Right atrium auricular region (tissue), 2 donors: ENCODE results near the gene SNAP91. TPM values are rescaled to one million over a fixed set of nuclear protein-coding genes. Genes with fewer than 3 reads are reported as not detected.
A peak's percentile ranks its signal among the peaks of the same experiment; 100 is the strongest.

ENCODE experiments used
- DNase-seq: peaks from one replicate; pipeline ENCODE4 v3.0.0-alpha.2; 2019; ENCODE audit warnings: low spot score
- H3K27ac ChIP-seq, 2 donors: fragments of 200-600 bp; sonication (generic); 1 replicate in 1 of 2; 2 replicates in 1 of 2; pipeline ENCODE4 v1.5.1; 2016 to 2019
- H3K27me3 ChIP-seq, 2 donors: fragments of 200-600 bp; sonication (generic); one replicate each; pipeline versions ENCODE4 v1.5.1 to v1.6.0; 2017 to 2019
- H3K36me3 ChIP-seq: fragments of 200-600 bp; sonication (generic); one replicate; pipeline ENCODE4 v1.5.1; 2016
- H3K4me1 ChIP-seq, 2 donors: fragments of 200-600 bp; sonication (generic); one replicate each; pipeline versions ENCODE4 v1.5.1 to v1.6.0; 2017 to 2019
- H3K4me3 ChIP-seq, 2 donors: fragments of 200-600 bp; sonication (generic); 1 replicate in 1 of 2; 2 replicates in 1 of 2; pipeline ENCODE4 v1.5.1; 2017 to 2019; ENCODE audit warnings: mild to moderate bottlenecking in 1 of 2, moderate library complexity in 1 of 2
- H3K9me3 ChIP-seq, 2 donors: fragments of 200-600 bp; sonication (generic); one replicate each; pipeline ENCODE4 v1.5.1; 2019
- total RNA-seq, 2 donors: library from RNA; depleted of rRNA; stranded (reverse); fragments of >200 nt; gene quantifications; one replicate each; pipeline ENCODE4 v1.1.0, GENCODE V29; 2016
- TF ChIP-seq, protein P1 (sequence below), 2 donors: fragments of 200-600 bp; sonication (generic); IDR thresholded peaks; one replicate each; pipeline ENCODE4 v1.5.1; 2019; ENCODE audit warnings: antibody characterized with exemption in 2 of 2

Gene SNAP91
- total RNA-seq, 2 donors from 2014 or later: 0.20 to 0.26 TPM

DNA sequence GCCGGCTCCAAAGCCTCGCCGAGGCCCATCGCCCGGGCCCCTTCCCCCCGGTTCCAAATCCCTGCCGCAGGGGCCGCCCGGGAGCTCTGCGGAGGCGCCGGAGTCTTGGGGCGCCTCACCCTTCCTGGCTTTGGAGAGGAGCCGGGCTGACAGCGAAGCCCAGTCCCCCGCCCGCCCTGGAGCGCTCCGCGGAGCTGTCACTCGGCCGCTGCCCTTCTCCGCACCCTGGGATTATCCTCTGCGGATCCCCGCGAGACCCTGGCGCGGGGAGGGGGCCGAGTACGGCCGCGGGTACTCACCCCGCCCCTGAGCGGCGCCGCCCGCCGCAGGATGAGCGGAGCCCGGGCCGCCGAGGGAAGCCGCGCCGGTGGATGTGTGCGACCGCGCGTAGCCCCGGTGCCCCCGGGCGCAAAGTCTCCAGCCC is 343 bp downstream of the SNAP91 start:
- H3K4me1 ChIP-seq: peaks cover 0 to 16% of the 10 kb centered on the region in 2 donors
- no peak for DNase-seq
- peaks cover 0 to 11% of the 10 kb centered on the region in 2 donors for H3K27me3 ChIP-seq
- peaks cover 0 to 7% of the 10 kb centered on the region in 2 donors for H3K9me3 ChIP-seq
- H3K27ac ChIP-seq: no peak overlapping the region
- TF ChIP-seq, protein P1, sequence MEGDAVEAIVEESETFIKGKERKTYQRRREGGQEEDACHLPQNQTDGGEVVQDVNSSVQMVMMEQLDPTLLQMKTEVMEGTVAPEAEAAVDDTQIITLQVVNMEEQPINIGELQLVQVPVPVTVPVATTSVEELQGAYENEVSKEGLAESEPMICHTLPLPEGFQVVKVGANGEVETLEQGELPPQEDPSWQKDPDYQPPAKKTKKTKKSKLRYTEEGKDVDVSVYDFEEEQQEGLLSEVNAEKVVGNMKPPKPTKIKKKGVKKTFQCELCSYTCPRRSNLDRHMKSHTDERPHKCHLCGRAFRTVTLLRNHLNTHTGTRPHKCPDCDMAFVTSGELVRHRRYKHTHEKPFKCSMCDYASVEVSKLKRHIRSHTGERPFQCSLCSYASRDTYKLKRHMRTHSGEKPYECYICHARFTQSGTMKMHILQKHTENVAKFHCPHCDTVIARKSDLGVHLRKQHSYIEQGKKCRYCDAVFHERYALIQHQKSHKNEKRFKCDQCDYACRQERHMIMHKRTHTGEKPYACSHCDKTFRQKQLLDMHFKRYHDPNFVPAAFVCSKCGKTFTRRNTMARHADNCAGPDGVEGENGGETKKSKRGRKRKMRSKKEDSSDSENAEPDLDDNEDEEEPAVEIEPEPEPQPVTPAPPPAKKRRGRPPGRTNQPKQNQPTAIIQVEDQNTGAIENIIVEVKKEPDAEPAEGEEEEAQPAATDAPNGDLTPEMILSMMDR (IDR thresholded peaks at IDR 0.05): no peak
- H3K36me3 ChIP-seq: no peaks in the 10 kb centered on the region
- peak overlapping the region; percentile 26 to 55 for H3K4me3 ChIP-seq

DNA sequence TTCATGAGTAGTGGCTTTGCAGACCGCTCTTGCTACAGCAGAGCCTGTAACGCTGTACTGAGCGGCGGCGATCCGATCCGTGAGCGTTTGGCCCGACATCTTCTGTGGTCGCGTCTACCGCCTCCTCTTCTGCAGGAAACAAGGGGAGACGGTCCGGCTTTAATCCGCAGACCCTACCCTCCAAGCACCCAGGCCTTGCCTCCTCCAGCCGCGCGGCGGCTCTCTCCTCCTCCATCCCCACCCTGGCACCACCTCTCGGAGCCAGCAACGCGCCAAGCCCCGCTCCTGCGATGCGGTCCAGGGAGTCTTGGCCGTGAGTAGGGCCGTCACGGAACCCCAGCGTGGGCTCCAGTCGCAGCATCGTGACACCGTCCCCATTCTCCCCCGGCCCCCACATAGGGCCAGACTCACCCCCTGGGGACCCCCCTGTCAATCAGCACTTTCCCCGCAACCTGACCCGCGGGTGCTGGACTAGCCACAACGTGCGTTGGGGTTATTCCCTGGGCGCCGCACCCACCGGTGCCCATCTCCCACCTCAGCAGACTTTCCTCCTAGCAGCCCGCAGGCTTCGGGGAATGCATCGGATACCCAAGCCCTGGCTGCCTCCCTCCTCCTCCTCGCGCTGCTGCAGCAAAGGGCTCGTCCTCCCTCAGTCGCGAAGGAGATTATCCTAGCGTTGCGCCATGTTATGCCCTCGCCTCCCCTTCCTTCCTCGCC is 914 bp downstream of the SNAP91 start:
- no peak overlapping the region for H3K27ac ChIP-seq
- TF ChIP-seq, protein P1 (IDR thresholded peaks at IDR 0.05): no peak
- H3K36me3 ChIP-seq: no peaks in the 10 kb centered on the region
- no peak for DNase-seq
- peak overlapping the region; percentile 26 to 55 for H3K4me3 ChIP-seq
- H3K9me3 ChIP-seq: peaks cover 0 to 7% of the 10 kb centered on the region in 2 donors
- H3K27me3 ChIP-seq: peaks cover 0 to 11% of the 10 kb centered on the region in 2 donors
- peaks cover 0 to 16% of the 10 kb centered on the region in 2 donors for H3K4me1 ChIP-seq

DNA sequence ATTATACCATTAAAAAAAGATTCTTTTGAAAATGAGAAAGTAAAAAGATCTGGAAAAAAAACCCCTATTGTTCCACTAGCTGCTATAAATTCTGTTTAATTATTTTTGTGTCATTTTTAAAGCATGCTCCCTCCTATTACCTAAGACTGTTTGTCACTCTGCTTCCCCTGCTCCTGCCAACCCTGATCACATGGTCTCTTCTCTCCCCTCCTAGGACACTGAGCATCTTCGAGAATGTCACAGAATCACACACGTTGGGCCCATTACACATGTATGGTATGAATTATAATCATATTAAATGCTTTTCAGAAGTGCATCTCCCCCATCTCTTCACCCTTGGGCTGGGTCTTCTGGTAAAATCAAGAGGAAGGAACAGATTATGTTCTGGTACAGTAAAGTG is 6.2 kb downstream of the SNAP91 start:
- Histone ChIP-seq H3K4me1 (no peaks in the 10 kb centered on the region), H3K36me3 (no peaks in the 10 kb centered on the region), H3K27me3 (no peaks in the 10 kb centered on the region), H3K9me3 (no peaks in the 10 kb centered on the region), H3K4me3 (no peak overlapping the region), H3K27ac (no peak overlapping the region)
- TF ChIP-seq, protein P1 (IDR thresholded peaks at IDR 0.05): no peak
- DNase-seq: no peak

DNA sequence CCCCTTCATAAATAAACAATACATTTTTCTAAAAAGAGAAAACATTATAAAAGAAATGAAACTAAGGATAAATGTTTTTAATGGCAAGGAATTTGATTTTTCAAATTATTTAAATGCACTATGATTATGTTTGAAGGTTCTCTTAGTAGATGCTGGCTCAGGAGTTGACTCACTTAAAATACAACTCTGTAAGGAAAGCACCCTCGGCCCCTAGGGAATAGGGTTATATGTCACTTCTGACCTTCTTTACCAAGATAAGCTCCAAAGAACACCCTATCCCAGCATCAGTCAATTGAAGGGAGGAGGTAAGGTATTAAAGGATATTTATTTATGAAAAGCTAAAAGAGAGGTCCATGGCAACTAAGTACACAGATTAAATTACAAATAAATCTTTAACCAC is 6.8 kb downstream of the SNAP91 start:
- Histone ChIP-seq H3K36me3 (no peaks in the 10 kb centered on the region), H3K9me3 (no peaks in the 10 kb centered on the region), H3K4me3 (no peak overlapping the region), H3K4me1 (no peaks in the 10 kb centered on the region), H3K27me3 (no peaks in the 10 kb centered on the region), H3K27ac (no peak overlapping the region)
- TF ChIP-seq, protein P1 (IDR thresholded peaks at IDR 0.05): no peak
- DNase-seq: no peak

DNA sequence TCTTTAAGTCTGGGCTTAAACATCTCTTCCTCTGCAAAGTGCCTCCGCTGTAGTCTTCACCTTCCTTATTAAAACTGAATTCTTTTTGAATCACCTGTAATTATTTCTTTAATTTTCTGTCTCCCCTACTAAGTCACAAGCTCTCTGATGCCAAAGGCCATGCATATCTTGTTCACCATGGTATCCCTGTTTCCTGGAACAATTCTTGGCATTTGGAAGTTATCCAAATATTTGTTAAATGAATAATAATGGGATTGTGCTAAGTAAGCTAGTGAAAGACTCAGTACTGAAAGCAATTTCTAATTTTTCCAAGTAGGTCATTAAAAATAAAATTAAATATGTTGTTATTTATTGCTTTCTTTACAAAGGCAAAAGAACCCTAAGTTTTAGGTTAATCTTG is 12.2 kb downstream of the SNAP91 start:
- Histone ChIP-seq H3K4me3 (no peak overlapping the region), H3K27ac (no peak overlapping the region), H3K9me3 (peaks cover 0 to 7% of the 10 kb centered on the region in 2 donors), H3K36me3 (no peaks in the 10 kb centered on the region), H3K4me1 (no peaks in the 10 kb centered on the region), H3K27me3 (no peaks in the 10 kb centered on the region)
- TF ChIP-seq, protein P1 (IDR thresholded peaks at IDR 0.05): no peak
- no peak for DNase-seq

DNA sequence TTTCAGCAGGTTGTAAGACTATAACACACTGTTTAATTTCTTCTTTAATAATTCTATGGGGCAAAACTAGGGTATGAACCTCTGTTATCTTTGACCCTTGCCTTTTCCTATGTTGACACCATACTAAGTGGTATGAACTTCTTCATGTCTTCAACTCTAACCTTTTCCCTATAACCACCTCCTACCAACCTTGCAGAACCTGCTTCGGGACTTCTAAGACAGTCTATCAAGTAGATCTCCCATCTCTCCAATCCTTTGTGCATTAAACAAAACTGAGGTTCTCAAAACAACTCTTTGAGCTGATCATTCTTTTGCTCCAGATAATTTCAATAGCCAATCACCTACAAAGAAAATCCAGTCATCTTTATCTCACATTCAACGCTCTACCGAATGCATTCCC is 23.4 kb downstream of the SNAP91 start:
- no peaks in the 10 kb centered on the region for H3K27me3 ChIP-seq
- TF ChIP-seq, protein P1 (IDR thresholded peaks at IDR 0.05): no peak
- DNase-seq: no peak

More for the DNA sequence above, 23.4 kb downstream of the SNAP91 start:
- H3K4me1 ChIP-seq: no peaks in the 10 kb centered on the region
- H3K9me3 ChIP-seq: no peaks in the 10 kb centered on the region
- H3K4me3 ChIP-seq: no peak overlapping the region
- H3K27ac ChIP-seq: no peak overlapping the region
- H3K36me3 ChIP-seq: no peaks in the 10 kb centered on the region
